ENCODE measurements around the gene CHAC1. TPM values are rescaled to one million over a fixed set of nuclear protein-coding genes. Genes with fewer than 3 reads are reported as not detected.

Gene CHAC1
- polyA plus RNA-seq, 1 donor from 2014 or later, result 3.6 TPM

- peaks cover 19% of the 10 kb centered on the region for H3K27me3 ChIP-seq (ENCODE audit: insufficient read depth, low read depth, low read length)
- H2AFZ ChIP-seq (ENCODE audit: low read depth, low read length), result no peak overlapping the region
- TF ChIP-seq TAF1 (IDR thresholded peaks at IDR 0.05; ENCODE audit: low read depth), result no peak
- TF ChIP-seq CTCF (IDR thresholded peaks at IDR 0.05; ENCODE audit: poor library complexity, severe bottlenecking), result no peak
- no peak for TF ChIP-seq MXI1 (conservative IDR thresholded peaks at IDR 0.05; ENCODE audit: poor library complexity, severe bottlenecking)
- no peak for TF ChIP-seq POLR2AphosphoS5 (IDR thresholded peaks at IDR 0.05)
- no peak for TF ChIP-seq SMC3 (conservative IDR thresholded peaks at IDR 0.05; ENCODE audit: poor library complexity)
- TF ChIP-seq REST (IDR thresholded peaks at IDR 0.05; ENCODE audit: borderline replicate concordance), result no peak
- no peak for TF ChIP-seq EZH2 (IDR thresholded peaks at IDR 0.05; ENCODE audit: borderline replicate concordance, insufficient read depth, low read length, poor library complexity, severe bottlenecking)
- no peak for TF ChIP-seq RAD21 (conservative IDR thresholded peaks at IDR 0.05)
- no peak for TF ChIP-seq EP300 (conservative IDR thresholded peaks at IDR 0.05; ENCODE audit: poor library complexity, severe bottlenecking)
- H3K27ac ChIP-seq (ENCODE audit: low read length), result no peak overlapping the region
- no peaks in the 10 kb centered on the region for H4K20me1 ChIP-seq (ENCODE audit: insufficient read depth)
- H3K4me2 ChIP-seq (ENCODE audit: low read length), result no peak overlapping the region
- no peaks in the 10 kb centered on the region for H3K36me3 ChIP-seq (ENCODE audit: insufficient read depth, low read length)
- H3K79me2 ChIP-seq (replicated peaks; ENCODE audit: insufficient read depth, low read length), result no peaks in the 10 kb centered on the region
- no peak overlapping the region for H3K9ac ChIP-seq (ENCODE audit: low read length)
- no peaks in the 10 kb centered on the region for H3F3A ChIP-seq (ENCODE audit: insufficient read depth, low read length, poor library complexity, severe bottlenecking)
- no peaks in the 10 kb centered on the region for H3K9me3 ChIP-seq (ENCODE audit: low read length)
- no peaks in the 10 kb centered on the region for H3K9me2 ChIP-seq (ENCODE audit: insufficient read depth, low read length)
- no peak overlapping the region for H3K4me3 ChIP-seq (ENCODE audit: low read length)
Measured at GRCh38 chr15:40936234-40936708, 17.0 kb upstream of the CHAC1 start.

- Histone ChIP-seq H3K4me3 (ENCODE audit: low read length) (no peak overlapping the region), H3K9me2 (ENCODE audit: insufficient read depth, low read length) (no peaks in the 10 kb centered on the region), H3K9ac (ENCODE audit: low read length) (peak overlapping the region; percentile 23), H3K27me3 (ENCODE audit: insufficient read depth, low read depth, low read length) (peaks cover 14% of the 10 kb centered on the region), H3F3A (ENCODE audit: insufficient read depth, low read length, poor library complexity, severe bottlenecking) (no peaks in the 10 kb centered on the region), H2AFZ (ENCODE audit: low read depth, low read length) (no peak overlapping the region), H3K4me2 (ENCODE audit: low read length) (no peak overlapping the region), H4K20me1 (ENCODE audit: insufficient read depth) (no peaks in the 10 kb centered on the region), H3K36me3 (ENCODE audit: insufficient read depth, low read length) (no peaks in the 10 kb centered on the region), H3K27ac (ENCODE audit: low read length) (no peak overlapping the region), H3K9me3 (ENCODE audit: low read length) (no peaks in the 10 kb centered on the region), H3K79me2 (replicated peaks; ENCODE audit: insufficient read depth, low read length) (no peaks in the 10 kb centered on the region)
- TF ChIP-seq CTCF (IDR thresholded peaks at IDR 0.05; ENCODE audit: poor library complexity, severe bottlenecking), result peak; percentile 55
- TF ChIP-seq POLR2AphosphoS5 (IDR thresholded peaks at IDR 0.05), result no peak
- TF ChIP-seq MXI1 (conservative IDR thresholded peaks at IDR 0.05; ENCODE audit: poor library complexity, severe bottlenecking), result no peak
Measured at GRCh38 chr15:40936709-40937666, 16.3 kb upstream of the CHAC1 start.

All from neural cell (in vitro differentiated cells).